ENCODE measurements around the gene CAND2. TPM values are rescaled to one million over a fixed set of nuclear protein-coding genes. Genes with fewer than 3 reads are reported as not detected.

The CAND2 gene
- total RNA-seq, 2 donors from 2014 or later, result 3.6 to 6.6 TPM

GRCh38 chr3:12833222-12834161, 37.0 kb downstream of the CAND2 start:
- peaks cover 10% of the 10 kb centered on the region for H3K4me1 ChIP-seq
- 77 to 82% methylated on average over 13 of the region's 13 CpGs for WGBS, 2 donors
- DNase-seq, result no peak
- H3K36me3 ChIP-seq (replicated peaks in 1 of 2; ENCODE audit: insufficient read depth in 1 of 2, low read depth in 2 of 2), result peaks cover 18 to 27% of the 10 kb centered on the region in 2 donors
- no peak overlapping the region for H3K27ac ChIP-seq
- no peaks in the 10 kb centered on the region for H3K9me3 ChIP-seq
- no peaks in the 10 kb centered on the region for H3K27me3 ChIP-seq
- TF ChIP-seq CTCF (IDR thresholded peaks at IDR 0.05), result no peak
- no peak for TF ChIP-seq POLR2A (IDR thresholded peaks at IDR 0.05)
- no peak overlapping the region for H3K4me3 ChIP-seq
- no peak for ATAC-seq
- intact Hi-C loops (cut with DNase I), result no loop called here

GRCh38 chr3:12835052-12835665, 38.7 kb downstream of the CAND2 start:
- ATAC-seq (no peak), DNase-seq (no peak)
- WGBS, 2 donors, result 85 to 87% methylated on average over 6 of the region's 6 CpGs
- TF ChIP-seq CTCF (IDR thresholded peaks at IDR 0.05) (no peak), POLR2A (IDR thresholded peaks at IDR 0.05) (no peak)
- no peak overlapping the region for H3K27ac ChIP-seq
- no peak overlapping the region for H3K4me3 ChIP-seq
- intact Hi-C loops (cut with DNase I), result no loop called here
- H3K27me3 ChIP-seq, result no peaks in the 10 kb centered on the region
- peaks cover 18 to 33% of the 10 kb centered on the region in 2 donors for H3K36me3 ChIP-seq (replicated peaks in 1 of 2; ENCODE audit: insufficient read depth in 1 of 2, low read depth in 2 of 2)
- no peaks in the 10 kb centered on the region for H3K9me3 ChIP-seq
- peaks cover 27% of the 10 kb centered on the region for H3K4me1 ChIP-seq

GRCh38 chr3:12837295-12837986, 41.0 kb downstream of the CAND2 start:
- TF ChIP-seq POLR2A (IDR thresholded peaks at IDR 0.05) (no peak), CTCF (IDR thresholded peaks at IDR 0.05) (no peak)
- intact Hi-C loops (cut with DNase I), result no loop called here
- DNase-seq (no peak), ATAC-seq (no peak)
- 58 to 60% methylated on average over 6 of the region's 6 CpGs for WGBS, 2 donors
- H3K36me3 ChIP-seq (replicated peaks in 1 of 2; ENCODE audit: insufficient read depth in 1 of 2, low read depth in 2 of 2), result peaks cover 18 to 33% of the 10 kb centered on the region in 2 donors
- H3K4me3 ChIP-seq, result no peak overlapping the region
- no peaks in the 10 kb centered on the region for H3K27me3 ChIP-seq
- H3K27ac ChIP-seq, result no peak overlapping the region
- no peaks in the 10 kb centered on the region for H3K9me3 ChIP-seq
- H3K4me1 ChIP-seq, result peaks cover 37% of the 10 kb centered on the region

GRCh38 chr3:12838179-12838965, 41.9 kb downstream of the CAND2 start:
- ATAC-seq (no peak), DNase-seq (no peak)
- Histone ChIP-seq H3K4me3 (no peak overlapping the region), H3K4me1 (peaks cover 37% of the 10 kb centered on the region), H3K27me3 (no peaks in the 10 kb centered on the region), H3K36me3 (replicated peaks in 1 of 2; ENCODE audit: insufficient read depth in 1 of 2, low read depth in 2 of 2) (peaks cover 14 to 28% of the 10 kb centered on the region in 2 donors), H3K27ac (no peak overlapping the region), H3K9me3 (no peaks in the 10 kb centered on the region)
- WGBS, 2 donors, result 63 to 64% methylated on average over 13 of the region's 13 CpGs
- TF ChIP-seq POLR2A (IDR thresholded peaks at IDR 0.05), result no peak
- TF ChIP-seq CTCF (IDR thresholded peaks at IDR 0.05), result no peak
- intact Hi-C loops (cut with DNase I), result no loop called here

All from body of pancreas (tissue), 4 donors.